Transverse colon (tissue), 3 donors: ENCODE measurements around the gene OR5M10.

Experiments used
- POLR2A ChIP-seq: fragments of 450-650 bp; IDR thresholded peaks from one replicate; pipeline ENCODE4 v1.6.1; 2016; ENCODE audit warnings: antibody characterized with exemption, mild to moderate bottlenecking, moderate library complexity
- TF ChIP-seq, protein P1 (sequence below), 5 experiments: fragments of 200-600 bp in 3 of 5; fragments of 450-650 bp in 2 of 5; sonication (generic) in 3 of 5; IDR thresholded peaks; 1 replicate in 2 of 5; 2 replicates in 3 of 5; pipeline ENCODE4 v1.5.1; 2016 to 2017; ENCODE audit warnings: antibody characterized with exemption in 5 of 5, inconsistent platforms in 3 of 5, mild to moderate bottlenecking in 2 of 5, moderate library complexity in 1 of 5

- TF ChIP-seq POLR2A = no peak
- TF ChIP-seq, protein P1, sequence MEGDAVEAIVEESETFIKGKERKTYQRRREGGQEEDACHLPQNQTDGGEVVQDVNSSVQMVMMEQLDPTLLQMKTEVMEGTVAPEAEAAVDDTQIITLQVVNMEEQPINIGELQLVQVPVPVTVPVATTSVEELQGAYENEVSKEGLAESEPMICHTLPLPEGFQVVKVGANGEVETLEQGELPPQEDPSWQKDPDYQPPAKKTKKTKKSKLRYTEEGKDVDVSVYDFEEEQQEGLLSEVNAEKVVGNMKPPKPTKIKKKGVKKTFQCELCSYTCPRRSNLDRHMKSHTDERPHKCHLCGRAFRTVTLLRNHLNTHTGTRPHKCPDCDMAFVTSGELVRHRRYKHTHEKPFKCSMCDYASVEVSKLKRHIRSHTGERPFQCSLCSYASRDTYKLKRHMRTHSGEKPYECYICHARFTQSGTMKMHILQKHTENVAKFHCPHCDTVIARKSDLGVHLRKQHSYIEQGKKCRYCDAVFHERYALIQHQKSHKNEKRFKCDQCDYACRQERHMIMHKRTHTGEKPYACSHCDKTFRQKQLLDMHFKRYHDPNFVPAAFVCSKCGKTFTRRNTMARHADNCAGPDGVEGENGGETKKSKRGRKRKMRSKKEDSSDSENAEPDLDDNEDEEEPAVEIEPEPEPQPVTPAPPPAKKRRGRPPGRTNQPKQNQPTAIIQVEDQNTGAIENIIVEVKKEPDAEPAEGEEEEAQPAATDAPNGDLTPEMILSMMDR (IDR thresholded peaks at IDR 0.05) = no peak
These were observed 44.3 kb downstream of the OR5M10 start for GRCh38 chr11:56533054-56533740.
